Stimulated activated CD4-positive, alpha-beta T cell treated with anti-CD3 and anti-CD28 coated beads, Interleukin-2, amount 100 ng/mL, for 48 hours (primary cell): ENCODE data around the gene TEAD2.
A peak's percentile ranks its signal among the peaks of the same experiment; 100 is the strongest.
"Not testable (repeated sequence)": the region's sequence is repeated elsewhere in the genome, so short reads cannot be mapped to it uniquely, and the experiment has no call there.

Source experiments
- DNase-seq, 2 donors: peaks; one replicate each; pipeline ENCODE4 v3.0.0-alpha.2; 2020

TEAD2 gene

GRCh38 chr19:49331187-49331586, 31.0 kb downstream of the TEAD2 start:
- not testable (repeated sequence) for DNase-seq

GRCh38 chr19:49328741-49329140, 33.5 kb downstream of the TEAD2 start:
- no peak for DNase-seq

GRCh38 chr19:49327878-49328544, 34.2 kb downstream of the TEAD2 start:
- DNase-seq: peak; percentile 42 to 56

GRCh38 chr19:49326165-49326704, 36.0 kb downstream of the TEAD2 start:
- no peak for DNase-seq

GRCh38 chr19:49325756-49326155, 36.5 kb downstream of the TEAD2 start:
- DNase-seq: not testable (repeated sequence)

- DNase-seq: no peak
These were observed 37.2 kb downstream of the TEAD2 start, which contains the start of gene SLC6A16 for GRCh38 chr19:49324801-49325576. Gene SLC6A16, minus strand, starts transcription at chr19:49325191. Its CDS starts 13,844 bp downstream, at chr19:49311347.

GRCh38 chr19:49318296-49318695, 43.9 kb downstream of the TEAD2 start:
- no peak for DNase-seq

GRCh38 chr19:49316284-49316683, 45.9 kb downstream of the TEAD2 start:
- no peak for DNase-seq

- no peak for DNase-seq
These were observed 47.1 kb downstream of the TEAD2 start for GRCh38 chr19:49315111-49315510.

- DNase-seq: no peak
These were observed 53.1 kb downstream of the TEAD2 start for GRCh38 chr19:49309087-49309486.

- not testable (repeated sequence) for DNase-seq
These were observed 55.5 kb downstream of the TEAD2 start for GRCh38 chr19:49306734-49307133.

- DNase-seq: no peak
These were observed 60.4 kb downstream of the TEAD2 start for GRCh38 chr19:49301866-49302252.

GRCh38 chr19:49301165-49301865, 60.9 kb downstream of the TEAD2 start:
- DNase-seq: peak; percentile 82 to 88

GRCh38 chr19:49298653-49299052, 63.6 kb downstream of the TEAD2 start:
- DNase-seq: not testable (repeated sequence)

- DNase-seq: no peak
These were observed 64.8 kb downstream of the TEAD2 start for GRCh38 chr19:49297403-49297802.

GRCh38 chr19:49295208-49295880, 66.9 kb downstream of the TEAD2 start:
- no peak for DNase-seq

- DNase-seq: no peak
These were observed 67.8 kb downstream of the TEAD2 start for GRCh38 chr19:49294401-49294800.
